IMR-90 (cell line): ENCODE measurements around the gene FOSL2.

Source experiments
- BHLHE40 ChIP-seq: fragments of 150-350 bp; IDR thresholded peaks from 2 replicates; pipeline ENCODE4 v1.6.1; 2016; ENCODE audit warnings: mild to moderate bottlenecking, low read depth, low read length
- CHD1 ChIP-seq: IDR thresholded peaks from 2 replicates; pipeline ENCODE4 v1.6.1; 2012; ENCODE audit warnings: low read depth, low read length, improper control_type of control experiment
- CTCF ChIP-seq: conservative IDR thresholded peaks from 2 replicates; pipeline ENCODE4 v1.5.1; 2012; ENCODE audit warnings: mild to moderate bottlenecking, low read depth, low read length, improper control_type of control experiment
- ELK1 ChIP-seq: fragments of 150-350 bp; IDR thresholded peaks from 2 replicates; pipeline ENCODE4 v1.6.1; 2016; ENCODE audit warnings: low read depth, mild to moderate bottlenecking, low read length, moderate library complexity, borderline replicate concordance
- MXI1 ChIP-seq: IDR thresholded peaks from 2 replicates; pipeline ENCODE4 v1.6.1; 2012; ENCODE audit warnings: low read depth, mild to moderate bottlenecking, low read length, moderate library complexity, borderline replicate concordance
- NFE2L2 ChIP-seq: fragments of 150-350 bp; IDR thresholded peaks from 2 replicates; pipeline ENCODE4 v1.6.1; 2016; ENCODE audit warnings: low read depth, mild to moderate bottlenecking, low read length
- POLR2A ChIP-seq: IDR thresholded peaks from 2 replicates; pipeline ENCODE4 v1.6.1; 2012; ENCODE audit warnings: mild to moderate bottlenecking, low read depth, low read length
- RAD21 ChIP-seq: IDR thresholded peaks from 2 replicates; pipeline ENCODE4 v1.6.1; 2012; ENCODE audit warnings: low read length, improper control_type of control experiment
- RFX5 ChIP-seq: IDR thresholded peaks from 2 replicates; pipeline ENCODE4 v1.8.0; 2012; ENCODE audit warnings: low read depth, mild to moderate bottlenecking, low read length, moderate library complexity
- SMC3 ChIP-seq: fragments of 150-350 bp; IDR thresholded peaks from 2 replicates; pipeline ENCODE4 v1.6.1; 2016; ENCODE audit warnings: low read depth, mild to moderate bottlenecking, antibody characterized with exemption, low read length, moderate library complexity
- USF2 ChIP-seq: fragments of 150-350 bp; IDR thresholded peaks from 2 replicates; pipeline ENCODE4 v1.6.1; 2017; ENCODE audit warnings: mild to moderate bottlenecking, antibody characterized with exemption, low read length, low read depth

GRCh38 chr2:28377195-28377816, 15.4 kb upstream of the FOSL2 start:
- TF ChIP-seq CTCF (no peak), RAD21 (no peak), POLR2A (no peak), BHLHE40 (no peak), RFX5 (no peak), ELK1 (no peak), USF2 (no peak), CHD1 (no peak), NFE2L2 (no peak), SMC3 (no peak), MXI1 (no peak)
